WI38 (cell line): ENCODE measurements around the gene MLX.
"Not testable (repeated sequence)": the region's sequence is repeated elsewhere in the genome, so short reads cannot be mapped to it uniquely, and the experiment has no call there.

ENCODE experiments used
- H3K4me3 ChIP-seq: 2 replicates; pipeline ENCODE4 v1.5.1; 2011; ENCODE audit warnings: low read depth, mild to moderate bottlenecking, control low read depth, low read length
- CTCF ChIP-seq: IDR thresholded peaks from 2 replicates; pipeline ENCODE4 v1.5.1; 2012; ENCODE audit warnings: low read depth, mild to moderate bottlenecking, control low read depth, low read length

The MLX gene

GRCh38 chr17:42554250-42555121 is 12.4 kb upstream of the MLX start:
- no peak for TF ChIP-seq CTCF

GRCh38 chr17:42555122-42555622 is 11.7 kb upstream of the MLX start:
- TF ChIP-seq CTCF, result no peak
- H3K4me3 ChIP-seq, result peak overlapping the region; percentile 81

More at GRCh38 chr17:42554250-42555121, 12.4 kb upstream of the MLX start:
- H3K4me3 ChIP-seq, result peak overlapping the region; percentile 81

DNA sequence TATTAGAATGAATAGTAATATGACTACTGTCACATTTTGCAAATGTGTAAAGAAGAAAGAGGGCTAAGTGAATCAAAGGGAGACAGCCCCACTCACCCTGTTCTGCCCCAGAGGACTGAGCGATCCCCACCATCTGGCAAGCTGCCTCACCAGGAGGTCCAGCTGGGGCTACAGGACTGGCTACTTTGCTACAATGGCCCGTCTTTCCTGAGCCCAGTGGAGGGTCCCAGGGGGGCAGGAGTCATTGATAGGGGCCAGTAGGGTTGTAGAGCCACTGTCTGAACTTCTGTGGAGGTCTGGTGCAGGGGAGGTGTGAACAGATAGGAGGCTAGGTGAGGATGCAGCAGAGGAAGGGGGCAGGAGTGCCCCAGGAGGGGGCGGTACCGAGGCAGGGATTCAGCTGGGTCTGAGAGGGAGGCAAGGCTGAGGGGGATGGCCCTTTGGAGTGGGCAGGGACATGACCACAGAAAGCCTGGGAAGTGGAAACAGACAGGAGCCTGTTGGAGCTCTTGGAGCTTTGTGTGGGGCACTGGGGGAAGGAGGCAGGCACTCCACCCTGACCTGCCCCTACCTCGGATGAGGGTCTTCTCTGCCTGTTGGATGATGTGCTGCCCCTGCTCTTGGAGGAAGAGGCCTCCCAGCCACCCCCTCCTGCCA is 10.8 kb upstream of the MLX start:
- not testable (repeated sequence) for H3K4me3 ChIP-seq
- TF ChIP-seq CTCF, result peak; percentile 16; the same call in 1 of the 2 replicates

GRCh38 chr17:42559075-42559474 is 7.8 kb upstream of the MLX start:
- TF ChIP-seq CTCF, result no peak
- no peak overlapping the region for H3K4me3 ChIP-seq

DNA sequence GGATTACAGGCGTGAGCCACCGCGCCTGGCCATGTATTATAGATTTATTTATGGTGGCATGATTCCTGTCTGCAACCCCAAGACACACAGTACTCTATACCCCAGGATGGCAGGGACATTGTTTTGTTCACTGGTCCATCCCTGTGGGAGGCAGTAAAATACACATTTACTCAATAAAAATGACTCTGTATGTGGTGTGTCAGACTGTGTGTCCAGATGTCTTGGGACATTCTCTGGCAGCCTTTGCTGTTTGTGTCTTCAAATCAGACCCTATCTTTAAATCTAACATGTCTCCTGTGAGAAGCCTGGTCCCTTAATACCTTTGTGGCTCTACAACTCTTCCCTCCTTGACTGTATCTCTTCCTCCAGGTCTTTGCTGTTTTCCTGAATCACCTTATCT is 6.7 kb upstream of the MLX start:
- TF ChIP-seq CTCF, result no peak
- no peak overlapping the region for H3K4me3 ChIP-seq

DNA sequence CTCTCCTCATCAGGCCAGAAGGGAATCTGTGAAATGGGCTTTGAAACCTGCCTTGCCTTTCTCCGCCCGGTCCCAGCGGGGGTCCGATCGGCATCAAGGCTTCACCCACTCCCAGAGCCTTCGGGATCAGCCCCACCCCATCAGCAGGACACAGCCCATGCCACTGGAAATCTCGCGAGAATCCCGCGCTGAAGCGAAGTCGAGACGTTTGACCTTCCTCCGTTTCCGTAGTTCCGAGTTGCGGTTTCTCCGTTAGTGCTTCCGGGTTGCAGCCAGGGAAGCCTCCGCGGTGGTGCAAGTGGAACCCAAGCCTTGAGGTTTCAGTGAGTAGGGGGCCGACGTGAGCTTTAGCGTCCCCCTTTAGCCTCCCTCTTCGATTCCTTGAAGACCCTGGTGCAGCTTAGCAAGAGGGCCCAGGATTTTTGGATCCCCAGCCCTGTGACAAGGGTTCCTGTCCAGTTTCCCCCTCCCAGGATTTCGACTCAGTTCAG is 5.0 kb upstream of the MLX start, which contains the start of gene COASY:
Gene COASY (plus strand): TSS at position 252 of the 491 bp plus-strand sequence. CDS start 475 bp downstream, outside the sequence.
- TF ChIP-seq CTCF, result no peak
- H3K4me3 ChIP-seq, result peak within 1 kb of the TSS; percentile 95
